HG03565 (cell line): ENCODE results near the gene CCDC92B.
"Not testable (repeated sequence)": the region's sequence is repeated elsewhere in the genome, so short reads cannot be mapped to it uniquely, and the experiment has no call there.

ENCODE experiments used
- ATAC-seq: cut with Tn5 transposase; IDR thresholded peaks from one replicate; pipeline ENCODE4 v1.9.1; 2021; ENCODE audit warnings: mild to moderate bottlenecking, moderate library complexity; ENCODE audit not compliant: unreplicated experiment

The CCDC92B gene

DNA sequence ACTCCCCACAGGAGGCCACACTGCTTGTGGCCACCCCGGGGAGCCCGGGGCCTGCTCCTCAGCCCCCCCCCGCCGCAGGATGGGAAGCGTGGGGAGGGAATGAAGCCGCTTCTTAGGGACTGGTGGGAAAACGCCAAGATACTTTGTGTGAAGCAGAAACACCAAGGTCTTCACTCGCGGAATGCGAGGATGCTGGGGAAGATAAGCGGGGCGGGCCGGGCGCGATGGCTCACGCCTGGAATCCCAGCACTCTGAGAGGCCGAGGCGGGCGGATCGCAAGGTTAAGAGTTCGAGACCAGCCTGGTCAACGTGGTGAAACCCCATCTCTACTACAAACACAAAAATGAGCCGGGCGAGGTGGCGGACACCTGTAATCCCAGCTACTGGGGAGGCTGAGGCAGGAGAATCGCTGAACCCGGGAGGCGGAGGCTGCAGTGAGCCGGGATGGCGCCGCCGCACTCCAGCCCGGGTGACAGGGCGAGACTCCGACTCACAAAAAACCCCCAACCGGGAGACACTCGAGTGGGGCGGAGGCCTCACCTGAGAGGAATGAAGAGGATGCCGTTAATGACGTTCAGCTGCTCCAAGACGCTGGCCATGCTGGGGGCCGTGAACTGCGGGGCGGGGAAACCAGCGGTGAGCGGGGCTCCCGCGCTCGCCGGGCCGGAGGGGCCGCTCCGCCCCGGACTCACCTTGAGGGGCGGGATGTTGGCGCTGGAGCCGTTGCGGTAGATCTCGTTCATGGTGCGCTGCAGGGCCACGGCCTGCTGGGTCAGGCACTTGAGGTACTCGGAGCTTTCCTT lies 58.2 kb downstream of the CCDC92B start:
- ATAC-seq: no peak

- ATAC-seq: no peak
Measured at GRCh38 chr17:2690165-2691068, 59.0 kb downstream of the CCDC92B start.

- no peak for ATAC-seq
Measured at GRCh38 chr17:2689411-2690164, 59.9 kb downstream of the CCDC92B start.

DNA sequence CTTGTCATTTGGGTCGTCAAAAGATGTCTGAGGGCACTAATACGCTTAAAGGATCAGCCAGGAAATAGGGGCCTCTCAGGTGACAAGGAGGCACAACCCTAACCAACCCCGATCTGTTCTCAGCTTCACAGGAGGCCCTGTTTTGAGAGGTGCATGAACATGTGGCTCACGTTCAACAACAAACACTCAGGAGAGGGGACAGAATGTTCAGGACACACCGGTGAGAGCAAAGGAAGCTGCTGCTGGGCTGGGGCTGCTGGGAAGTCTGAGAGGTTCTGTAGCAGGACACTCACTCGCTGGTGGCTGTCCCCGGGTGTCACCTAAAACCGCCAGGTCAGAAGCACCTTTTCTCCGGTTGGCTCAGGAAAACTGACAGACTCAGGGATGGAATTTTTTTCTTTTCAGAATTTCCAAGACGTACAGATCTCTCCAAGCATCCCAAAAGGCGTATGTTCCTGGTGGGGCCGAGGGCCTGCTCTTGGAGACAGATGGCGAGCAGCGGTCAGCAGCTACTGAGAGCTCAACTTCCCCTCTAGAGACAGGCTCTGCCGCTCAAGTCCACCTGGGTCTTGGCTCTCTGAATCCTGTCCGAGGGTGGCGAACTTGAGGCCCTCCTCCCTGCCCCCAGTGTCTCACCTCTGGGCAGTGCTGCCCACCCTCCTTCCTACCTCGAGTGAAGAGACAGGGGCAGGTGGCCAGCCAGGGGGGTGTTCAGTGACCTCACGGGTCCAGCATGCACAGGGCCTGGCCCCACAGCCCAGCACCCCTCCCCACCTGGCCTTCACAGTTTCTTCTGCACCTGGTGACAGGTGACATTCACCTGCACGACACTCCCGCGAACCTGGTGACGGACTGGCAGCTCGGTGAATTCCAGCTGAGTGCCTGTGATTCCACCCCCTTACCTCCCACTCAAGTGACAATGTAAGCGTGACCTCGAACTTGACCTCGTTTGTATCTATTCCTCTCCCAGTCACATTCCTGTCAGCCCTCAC lies 60.8 kb downstream of the CCDC92B start:
- ATAC-seq: no peak

DNA sequence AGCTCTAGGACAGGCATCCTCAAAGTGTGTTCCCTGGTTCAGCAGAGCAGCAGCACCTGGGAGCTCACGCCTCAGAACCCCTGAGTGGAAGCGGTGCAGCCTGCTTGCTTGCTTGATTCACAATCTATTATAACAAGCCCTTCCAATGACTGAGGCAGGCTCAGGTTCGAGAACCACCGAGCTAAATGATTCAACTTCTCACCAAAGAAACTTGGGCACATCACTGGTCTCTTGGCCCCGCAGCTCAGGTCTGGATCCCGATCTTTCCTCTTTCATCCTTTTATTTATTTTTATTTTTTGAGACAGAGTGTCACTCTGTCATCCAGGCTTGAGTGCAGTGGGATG lies 62.4 kb downstream of the CCDC92B start:
- no peak for ATAC-seq

GRCh38 chr17:2685696-2686095 lies 63.8 kb downstream of the CCDC92B start:
- no peak for ATAC-seq

GRCh38 chr17:2684549-2684948 lies 64.9 kb downstream of the CCDC92B start:
- no peak for ATAC-seq

DNA sequence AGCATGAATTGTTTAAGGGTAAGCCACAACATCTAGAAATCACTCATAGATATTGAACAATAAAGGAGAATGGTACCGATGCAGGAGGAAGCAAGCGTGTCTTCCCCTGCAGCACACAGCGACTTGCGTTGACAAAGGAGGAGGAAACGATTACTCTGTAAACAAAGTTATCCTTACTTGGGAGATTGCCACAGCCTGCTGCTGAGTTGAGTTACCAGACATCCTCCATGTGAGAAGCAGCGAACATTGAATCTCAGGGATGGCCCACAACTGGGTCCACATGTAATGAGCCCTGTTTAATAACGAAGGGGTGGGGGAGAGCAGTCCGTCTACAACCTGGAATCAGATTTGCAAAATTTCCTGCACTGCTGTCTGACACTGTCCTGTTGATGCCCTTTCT lies 65.5 kb downstream of the CCDC92B start:
- no peak for ATAC-seq

DNA sequence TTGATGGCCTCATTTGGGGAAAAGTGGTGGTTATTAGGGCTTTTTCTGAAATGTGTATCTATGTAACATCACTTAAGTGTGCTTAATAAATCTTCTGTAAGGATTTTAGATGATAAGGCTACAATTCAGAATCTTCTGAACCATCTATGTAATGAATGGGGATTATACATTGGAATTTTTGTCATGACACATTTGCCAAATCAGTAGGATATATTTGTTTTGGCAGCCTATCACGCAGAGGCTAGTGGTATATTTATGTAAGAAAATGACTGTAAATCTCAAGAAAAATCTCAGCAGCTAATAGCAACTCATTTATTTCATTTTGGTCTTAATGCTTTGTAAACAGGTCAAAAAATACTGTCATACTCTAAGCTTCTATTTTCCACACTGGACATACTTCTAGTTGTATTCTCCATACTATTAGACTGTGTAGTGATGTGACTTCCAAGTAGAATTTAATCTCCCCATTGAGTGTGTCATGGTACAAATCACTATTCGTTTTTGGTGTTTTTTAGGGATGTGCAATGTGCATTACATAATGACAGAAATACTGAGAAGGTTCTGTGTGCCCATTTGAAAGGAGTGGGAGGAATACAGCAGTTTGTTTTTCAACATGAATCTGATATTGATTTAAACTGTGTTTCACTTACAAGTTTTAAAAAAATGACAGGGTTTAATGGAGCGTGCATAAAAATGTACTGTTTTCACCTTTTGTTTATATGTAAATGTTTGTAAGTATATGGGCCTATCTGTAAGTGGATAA lies 67.1 kb downstream of the CCDC92B start:
- no peak for ATAC-seq

GRCh38 chr17:2681650-2682049 lies 67.8 kb downstream of the CCDC92B start:
- ATAC-seq: no peak

DNA sequence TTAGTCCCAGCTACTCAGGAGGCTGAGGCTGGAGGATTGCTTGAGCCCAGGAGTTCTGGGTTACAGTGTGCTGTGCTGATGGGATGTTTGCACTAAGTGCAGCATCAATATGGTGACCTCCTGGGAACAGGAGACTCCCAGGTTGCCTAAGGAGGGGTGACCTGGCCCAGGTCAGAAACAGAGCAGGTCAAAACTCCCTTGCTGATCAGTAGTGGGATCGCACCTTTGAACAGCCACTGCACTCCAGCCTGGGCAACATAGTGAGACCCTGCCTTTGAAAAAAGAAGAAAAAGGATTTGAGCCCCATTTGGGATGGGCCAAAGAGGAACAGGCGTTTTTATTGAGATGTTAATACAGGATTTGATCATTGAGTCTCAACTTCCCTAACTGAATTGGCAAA lies 68.5 kb downstream of the CCDC92B start:
- no peak for ATAC-seq

- ATAC-seq: not testable (repeated sequence)
Measured at GRCh38 chr17:2679247-2679646, 70.2 kb downstream of the CCDC92B start.
